ENCODE data around the gene FOXR1.
"Not testable (repeated sequence)": the region's sequence is repeated elsewhere in the genome, so short reads cannot be mapped to it uniquely, and the experiment has no call there.

FOXR1 gene

DNA sequence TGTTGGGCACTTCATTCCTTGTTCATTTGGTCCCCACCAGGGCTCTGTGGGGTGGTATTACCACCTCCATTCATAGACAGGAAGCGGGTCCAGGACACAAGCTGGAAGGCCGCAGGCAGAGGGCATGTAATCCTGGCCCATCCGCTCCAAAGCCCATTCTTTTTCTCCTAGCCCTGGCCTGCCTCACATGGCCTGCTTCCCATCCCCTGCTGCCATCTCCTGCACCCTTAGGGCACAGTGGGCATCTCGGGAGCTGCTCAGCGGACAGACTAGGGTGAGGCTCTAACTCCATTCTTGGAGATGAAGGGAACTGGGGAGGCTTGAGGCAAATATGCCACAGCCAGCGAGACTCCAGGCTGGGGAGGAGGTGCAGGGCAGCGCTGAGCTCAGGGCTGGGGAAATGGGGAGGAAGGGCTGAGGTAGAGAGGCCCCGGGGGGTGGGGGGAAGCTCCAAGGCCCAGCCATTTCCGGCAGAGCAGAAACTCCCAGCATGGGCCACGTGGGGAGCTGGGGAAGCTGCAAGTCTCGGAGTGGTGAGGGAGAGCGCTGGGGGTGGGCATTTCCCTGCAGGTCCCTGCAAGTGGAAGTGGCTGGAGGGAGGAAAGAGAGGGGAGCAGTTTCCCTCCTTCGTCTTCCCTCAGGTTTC, 31.5 kb upstream of the FOXR1 start:
- FAIRE-seq (no peak), DNase-seq (ENCODE audit: extremely low spot score, insufficient read length, low read depth) (no peak)

DNA sequence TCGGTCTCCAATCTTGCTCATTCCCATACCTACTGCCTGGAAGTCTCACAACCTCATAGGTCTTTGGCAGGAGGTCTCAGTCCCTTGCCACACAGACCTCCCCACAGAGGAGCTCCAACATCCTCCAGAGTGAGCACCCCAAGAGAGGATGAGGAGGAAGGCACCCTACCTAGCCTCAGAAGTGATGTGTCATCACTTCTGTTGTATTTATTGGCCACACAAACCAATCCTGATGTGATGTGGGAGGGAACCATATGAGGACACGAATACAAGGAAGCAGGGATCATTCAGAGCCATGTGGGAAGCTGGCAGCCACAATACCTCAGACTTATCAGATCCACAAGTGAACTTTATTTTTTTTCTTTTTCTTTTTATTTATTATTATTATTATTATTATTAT, 24.5 kb upstream of the FOXR1 start:
- FAIRE-seq (no peak), DNase-seq (ENCODE audit: extremely low spot score, insufficient read length, low read depth) (no peak)

DNA sequence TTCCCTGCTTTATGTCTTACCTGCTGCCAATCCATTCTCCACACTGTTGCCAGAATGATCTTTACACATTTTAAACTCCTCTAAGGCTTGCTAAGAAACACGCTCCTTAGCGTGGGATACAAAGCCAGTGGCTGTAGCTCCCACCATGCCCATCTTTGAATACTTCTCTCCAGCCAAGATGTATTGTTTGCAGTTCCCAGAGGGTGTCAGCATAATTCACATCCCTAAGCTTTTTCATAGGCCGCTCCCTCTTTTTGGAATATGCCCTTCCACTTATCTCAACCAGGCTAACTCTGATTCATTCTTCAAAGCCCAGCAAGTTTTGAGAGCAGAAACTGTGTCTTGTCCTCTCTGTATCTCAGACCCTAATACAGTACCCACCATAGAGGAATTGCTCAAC, 23.6 kb upstream of the FOXR1 start:
- DNase-seq (ENCODE audit: extremely low spot score, insufficient read length, low read depth) = no peak
- no peak for FAIRE-seq

DNA sequence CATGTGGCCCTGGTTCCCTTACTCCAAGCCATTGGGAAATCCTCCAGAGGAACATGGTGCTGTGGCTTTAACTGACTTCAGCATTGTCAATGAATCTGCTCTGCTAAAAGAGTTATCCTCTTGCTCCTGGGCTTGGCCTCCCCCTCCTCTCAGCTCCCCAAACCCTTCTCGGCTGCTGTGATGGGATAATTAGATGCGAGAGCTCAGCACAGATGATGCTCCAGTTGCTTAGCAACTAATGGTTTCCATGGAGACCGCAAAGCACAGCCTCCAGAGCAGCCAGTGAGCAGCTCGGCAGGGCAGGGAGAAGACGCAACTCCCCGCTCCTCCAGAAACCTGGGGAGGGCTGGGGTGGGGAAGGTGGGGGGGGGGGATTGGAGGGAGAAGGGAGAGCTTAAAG, 18.3 kb upstream of the FOXR1 start:
- FAIRE-seq = no peak
- DNase-seq (ENCODE audit: extremely low spot score, insufficient read length, low read depth) = no peak

DNA sequence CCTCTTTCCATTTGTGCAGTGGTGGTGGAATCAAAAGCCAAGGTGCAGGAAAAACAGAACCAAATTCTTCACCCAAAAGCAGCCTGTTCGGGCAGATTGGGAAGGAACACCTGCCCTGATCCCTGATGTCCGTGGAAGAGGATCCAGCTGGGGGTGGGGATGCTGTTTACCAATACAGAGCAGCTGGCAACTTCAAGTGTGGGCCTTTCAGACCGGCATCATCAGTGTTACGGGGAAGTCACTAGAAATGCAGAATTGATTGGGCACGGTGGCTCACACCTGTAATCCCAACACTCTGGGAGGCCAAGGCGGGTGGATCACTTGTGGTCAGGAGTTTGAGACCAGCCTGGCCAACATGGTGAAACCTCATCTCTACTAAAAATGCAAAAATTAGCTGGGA, 17.6 kb upstream of the FOXR1 start:
- DNase-seq (ENCODE audit: extremely low spot score, insufficient read length, low read depth); FAIRE-seq: not testable (repeated sequence)

DNA sequence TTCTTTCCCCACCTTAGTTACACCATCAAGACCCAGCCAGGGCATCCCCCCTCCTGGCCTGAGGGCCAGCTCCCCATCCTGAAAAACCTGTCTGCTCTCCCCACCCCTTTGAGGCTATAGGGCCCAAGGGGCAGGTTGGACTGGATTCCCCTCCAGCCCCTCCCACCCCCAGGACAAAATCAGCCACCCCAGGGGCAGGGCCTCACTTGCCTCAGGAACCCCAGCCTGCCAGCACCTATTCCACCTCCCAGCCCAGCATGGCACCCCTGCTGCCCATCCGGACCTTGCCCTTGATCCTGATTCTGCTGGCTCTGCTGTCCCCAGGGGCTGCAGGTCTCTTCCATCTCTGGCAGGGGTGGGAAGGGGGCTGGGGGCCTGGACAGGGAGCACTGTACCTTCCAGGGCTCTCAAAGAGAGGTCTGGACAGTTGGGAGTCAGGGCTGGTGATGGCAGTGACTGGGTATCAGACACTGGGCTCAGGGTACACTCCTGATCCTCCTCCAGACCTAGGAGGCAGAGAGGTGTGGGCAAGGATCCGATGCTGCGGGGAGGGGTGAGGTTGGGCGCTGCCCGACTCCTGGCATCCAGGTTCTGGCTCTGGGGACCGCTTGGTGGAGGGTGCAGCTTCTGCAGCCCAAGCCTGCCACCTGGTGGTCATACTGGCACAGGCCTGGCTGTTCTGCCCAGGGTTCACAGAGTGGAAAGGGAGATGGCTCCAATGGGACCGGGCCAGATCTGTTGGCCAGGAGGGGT, 15.3 kb upstream of the FOXR1 start, which contains the start of gene UPK2:
TSS of gene UPK2 (plus strand) at position 205 of the 753 bp plus-strand sequence. CDS start at position 258, 53 bp downstream.
- DNase-seq (ENCODE audit: extremely low spot score, insufficient read length, low read depth) (peak; percentile 92), FAIRE-seq (peak; percentile 91)

DNA sequence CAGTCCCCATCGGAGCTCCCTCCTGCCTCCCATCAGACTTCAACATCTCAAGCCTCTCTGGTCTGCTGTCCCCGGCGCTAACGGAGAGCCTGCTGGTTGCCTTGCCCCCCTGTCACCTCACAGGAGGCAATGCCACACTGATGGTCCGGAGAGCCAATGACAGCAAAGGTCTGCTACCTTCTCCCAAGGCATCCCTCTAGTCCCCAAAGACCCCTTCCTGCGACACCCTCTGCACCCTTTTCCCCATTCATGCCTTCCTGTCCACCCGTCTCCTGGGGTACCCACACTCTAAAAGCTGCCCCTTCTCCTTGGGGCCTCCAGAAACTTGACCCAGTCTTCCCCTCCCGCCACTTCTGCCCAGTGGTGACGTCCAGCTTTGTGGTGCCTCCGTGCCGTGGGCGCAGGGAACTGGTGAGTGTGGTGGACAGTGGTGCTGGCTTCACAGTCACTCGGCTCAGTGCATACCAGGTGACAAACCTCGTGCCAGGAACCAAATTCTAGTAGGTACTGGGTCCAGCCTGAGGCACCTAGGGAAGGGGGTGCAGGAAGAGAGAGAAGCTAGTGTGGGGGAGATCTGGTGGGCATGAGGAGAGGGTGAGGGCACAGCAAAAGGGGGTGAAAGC, 14.6 kb upstream of the FOXR1 start:
- no peak for DNase-seq (ENCODE audit: extremely low spot score, insufficient read length, low read depth)
- FAIRE-seq = no peak

DNA sequence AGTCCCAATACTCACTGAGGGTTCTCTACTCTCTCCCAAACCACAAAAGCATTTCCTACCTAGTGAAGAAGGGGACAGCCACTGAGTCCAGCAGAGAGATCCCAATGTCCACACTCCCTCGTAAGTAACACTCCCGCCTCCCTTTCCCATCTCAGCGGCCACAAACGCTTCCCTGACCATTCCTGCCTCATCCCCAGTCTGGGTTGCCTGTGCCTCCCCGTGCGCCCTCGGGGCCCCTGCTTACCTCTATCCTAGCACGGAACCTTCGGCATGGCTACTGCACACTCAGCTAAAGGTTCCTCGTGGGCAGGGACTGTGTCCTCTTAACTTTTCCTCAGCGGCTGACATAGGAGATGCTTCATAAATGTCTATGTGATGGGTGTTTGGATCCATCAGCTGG, 14.0 kb upstream of the FOXR1 start:
- DNase-seq (ENCODE audit: extremely low spot score, insufficient read length, low read depth) (no peak), FAIRE-seq (no peak)

DNA sequence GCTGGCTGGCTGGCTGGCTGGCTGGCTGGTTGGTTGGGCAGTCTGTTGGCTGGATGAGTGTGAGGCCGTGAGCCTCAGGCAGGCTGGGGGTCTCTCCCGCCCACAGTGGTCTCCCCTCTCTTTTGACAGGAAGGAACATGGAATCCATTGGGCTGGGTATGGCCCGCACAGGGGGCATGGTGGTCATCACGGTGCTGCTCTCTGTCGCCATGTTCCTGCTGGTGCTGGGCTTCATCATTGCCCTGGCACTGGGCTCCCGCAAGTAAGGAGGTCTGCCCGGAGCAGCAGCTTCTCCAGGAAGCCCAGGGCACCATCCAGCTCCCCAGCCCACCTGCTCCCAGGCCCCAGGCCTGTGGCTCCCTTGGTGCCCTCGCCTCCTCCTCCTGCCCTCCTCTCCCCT, 13.6 kb upstream of the FOXR1 start:
- no peak for DNase-seq (ENCODE audit: extremely low spot score, insufficient read length, low read depth)
- FAIRE-seq = no peak

DNA sequence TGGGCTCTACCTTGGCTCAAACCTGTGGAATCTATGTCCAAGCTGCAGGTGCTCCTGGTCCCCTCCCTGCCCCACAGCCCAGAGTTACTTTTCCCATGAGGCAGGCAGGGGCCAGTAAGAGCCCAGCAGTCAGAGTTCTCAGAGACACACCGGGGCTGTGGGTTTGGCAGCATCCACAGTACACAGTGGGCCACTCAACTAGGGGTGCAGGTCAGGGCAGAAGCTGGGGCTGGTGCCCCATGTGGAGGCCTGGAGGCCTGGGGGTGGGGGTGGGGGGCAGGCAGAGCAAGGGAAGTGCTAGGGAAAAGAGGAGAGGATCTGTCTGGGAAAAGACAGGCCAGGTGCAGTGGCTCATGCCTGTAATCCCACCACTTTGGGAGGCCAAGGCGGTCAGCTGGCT, 13.0 kb upstream of the FOXR1 start:
- FAIRE-seq = no peak
- DNase-seq (ENCODE audit: extremely low spot score, insufficient read length, low read depth) = no peak

DNA sequence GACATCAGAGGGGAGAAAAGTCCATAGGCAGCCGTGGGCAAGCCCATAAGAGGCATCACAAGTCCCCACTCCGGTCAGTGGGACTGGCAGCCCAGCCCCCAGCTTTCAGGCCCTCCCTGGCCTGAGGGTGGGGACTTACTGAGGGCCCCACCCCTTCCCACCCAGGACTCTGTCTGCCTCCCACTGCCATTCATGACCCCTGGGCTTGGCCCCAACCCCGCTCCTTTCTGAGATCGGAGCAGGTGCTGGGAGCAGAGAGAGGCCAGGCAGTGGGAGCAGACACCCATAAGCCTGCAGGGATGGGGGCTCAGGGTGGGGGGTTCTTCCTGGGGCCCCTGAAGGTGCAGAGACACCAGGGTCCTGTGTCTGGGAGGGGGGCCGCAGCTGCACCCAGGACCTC, 10.4 kb upstream of the FOXR1 start:
- no peak for DNase-seq (ENCODE audit: extremely low spot score, insufficient read length, low read depth)
- FAIRE-seq = no peak

DNA sequence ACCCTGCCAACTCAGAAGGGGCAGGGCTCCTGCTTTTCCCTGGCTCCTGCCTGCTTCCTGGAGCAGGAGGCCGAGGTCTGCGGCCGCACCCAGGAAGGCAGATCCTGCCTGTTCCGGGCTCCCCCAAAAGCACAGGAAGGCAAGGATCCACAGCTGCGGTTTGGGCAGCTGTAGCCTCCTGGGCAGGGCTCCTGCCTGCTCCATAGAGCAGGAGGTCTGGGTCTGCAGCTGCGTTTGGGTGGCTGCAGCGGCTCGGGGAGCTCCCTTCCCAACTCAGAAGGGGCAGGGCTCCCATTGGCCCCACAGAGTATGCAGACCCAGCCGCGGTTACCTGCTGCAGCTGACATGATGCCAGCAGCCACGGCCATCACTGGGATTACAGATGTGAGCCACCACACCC, 10.0 kb upstream of the FOXR1 start:
- FAIRE-seq = no peak
- no peak for DNase-seq (ENCODE audit: extremely low spot score, insufficient read length, low read depth)

DNA sequence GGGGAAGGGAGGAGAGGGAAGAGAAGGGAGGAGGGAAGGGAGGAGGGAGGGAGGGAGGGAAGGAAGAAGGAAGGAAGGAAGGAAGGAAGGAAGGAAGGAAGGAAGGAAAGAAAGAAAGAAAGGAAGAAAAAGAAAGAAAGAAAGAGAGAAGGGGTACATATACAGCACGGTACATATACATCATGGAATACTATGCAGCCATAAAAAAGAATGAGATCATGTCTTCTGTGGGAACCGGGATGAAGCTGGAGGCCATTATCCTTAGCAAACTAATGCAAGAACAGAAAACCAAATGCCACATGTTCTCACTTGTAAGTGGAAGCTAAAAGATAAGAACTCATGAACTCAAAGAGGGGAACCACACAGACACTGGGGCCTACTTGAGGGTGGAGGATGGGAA, 2.1 kb upstream of the FOXR1 start:
- not testable (repeated sequence) for DNase-seq (ENCODE audit: extremely low spot score, insufficient read length, low read depth); FAIRE-seq

DNA sequence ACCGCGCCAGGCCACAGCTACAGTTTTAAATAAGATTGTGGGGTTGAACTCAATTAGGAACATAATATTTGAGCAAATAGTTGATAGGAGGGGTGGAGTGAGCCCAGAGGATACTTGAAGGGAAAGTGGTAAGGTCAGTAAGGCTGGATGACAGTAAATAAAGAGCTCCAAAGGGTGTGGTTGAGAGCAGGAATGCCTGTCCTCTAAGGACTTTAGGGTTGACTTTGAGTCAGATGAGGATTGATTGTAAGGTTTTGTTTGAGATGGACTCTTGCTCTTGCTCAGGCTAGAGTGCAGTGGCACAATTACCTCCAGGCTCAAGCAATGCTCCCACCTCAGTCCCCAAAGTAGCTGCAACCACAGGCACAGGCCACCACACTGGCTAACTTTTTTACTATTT, 2.4 kb downstream of the FOXR1 start:
- FAIRE-seq = no peak

DNA sequence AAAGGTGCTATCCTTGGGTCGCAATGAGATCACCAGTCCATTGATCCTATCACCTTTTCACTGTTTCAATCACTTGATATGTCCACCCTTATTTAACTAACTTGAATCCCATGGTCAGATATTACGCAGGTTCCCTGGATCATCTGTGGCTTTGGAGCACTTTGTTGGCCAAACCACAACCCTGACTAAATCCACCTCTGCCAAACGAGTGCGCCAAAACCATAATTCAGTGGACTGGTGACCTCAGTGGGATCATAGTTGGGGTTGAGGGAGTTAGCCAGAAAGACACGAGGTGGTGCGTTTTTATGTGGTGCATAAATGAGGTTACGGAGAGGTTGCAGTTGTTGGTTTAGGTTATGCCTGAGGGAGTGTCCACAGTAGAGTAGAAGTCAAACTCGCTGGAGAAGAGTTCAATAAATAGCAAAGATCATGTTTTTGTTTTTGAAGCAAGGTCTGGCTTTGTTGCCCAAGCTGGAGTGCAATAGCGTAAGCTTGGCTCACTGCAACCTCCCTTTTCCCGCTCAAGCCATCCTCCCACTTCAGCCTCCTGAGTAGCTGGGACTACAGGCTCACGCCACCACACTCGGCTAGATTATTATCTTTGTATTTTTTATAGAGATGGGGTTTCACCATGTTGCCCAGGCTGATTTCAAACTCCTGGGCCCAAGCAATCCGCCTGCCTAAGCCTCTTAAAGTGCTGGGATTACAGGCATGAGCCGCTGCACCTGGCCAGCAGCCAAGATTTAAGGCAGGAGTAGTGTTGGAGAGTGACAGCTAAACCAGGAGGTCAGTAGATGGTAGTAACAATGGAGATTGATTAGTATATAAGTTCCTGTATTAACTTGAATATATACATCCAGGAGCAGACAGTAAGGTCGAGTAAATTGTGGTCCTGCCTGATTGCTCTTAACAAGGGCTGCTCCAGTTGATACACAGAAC, 4.5 kb downstream of the FOXR1 start:
- FAIRE-seq = no peak
- no peak for DNase-seq (ENCODE audit: extremely low spot score, insufficient read length, low read depth)

More for the DNA sequence above, 2.4 kb downstream of the FOXR1 start:
- DNase-seq (ENCODE audit: extremely low spot score, insufficient read length, low read depth) = no peak

DNA sequence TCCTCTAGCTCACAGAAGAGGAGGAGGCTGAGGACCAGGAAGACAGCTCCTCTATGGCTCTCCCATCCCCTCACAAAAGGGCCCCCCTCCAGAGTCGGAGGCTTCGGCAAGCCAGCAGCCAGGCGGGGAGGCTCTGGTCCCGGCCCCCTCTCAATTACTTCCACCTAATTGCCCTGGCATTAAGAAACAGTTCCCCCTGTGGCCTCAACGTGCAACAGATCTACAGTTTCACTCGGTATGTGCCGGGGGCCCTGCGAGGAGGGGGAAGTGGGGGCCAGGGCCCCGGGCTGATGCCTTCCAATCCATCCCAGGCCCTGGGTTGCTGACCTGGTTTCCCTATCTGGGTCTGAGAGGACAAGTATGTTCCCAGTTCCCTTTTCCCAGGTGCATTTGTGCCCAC, 7.9 kb downstream of the FOXR1 start:
- FAIRE-seq = no peak

DNA sequence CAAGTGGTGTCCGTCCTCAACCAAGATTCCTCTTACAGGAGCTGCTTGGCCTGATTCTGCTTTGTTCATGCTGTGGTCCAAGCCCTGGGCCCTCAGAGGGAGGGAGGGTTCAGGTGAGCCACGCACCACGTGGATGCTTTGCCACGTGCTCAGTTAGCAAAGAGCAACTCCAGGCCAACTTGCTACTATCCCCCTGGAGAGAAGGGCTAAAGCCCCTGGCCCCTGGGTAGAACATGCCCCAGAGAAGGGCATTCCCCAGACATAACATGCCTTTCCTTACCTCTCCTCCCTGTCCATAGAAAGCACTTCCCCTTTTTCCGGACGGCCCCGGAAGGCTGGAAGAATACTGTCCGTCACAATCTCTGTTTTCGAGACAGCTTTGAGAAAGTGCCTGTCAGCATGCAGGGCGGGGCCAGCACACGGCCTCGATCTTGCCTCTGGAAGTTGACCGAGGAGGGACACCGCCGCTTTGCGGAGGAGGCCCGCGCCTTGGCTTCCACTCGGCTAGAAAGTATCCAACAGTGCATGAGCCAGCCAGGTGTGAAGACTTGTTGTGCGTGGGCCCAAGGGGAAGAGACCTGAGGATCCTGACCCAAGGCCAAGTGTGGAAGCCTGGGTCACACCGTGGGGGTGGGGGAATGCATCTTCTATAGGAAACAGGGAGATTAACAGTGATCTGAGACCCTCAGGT, 8.8 kb downstream of the FOXR1 start:
- no peak for FAIRE-seq
- no peak for DNase-seq (ENCODE audit: extremely low spot score, insufficient read length, low read depth)

More for the DNA sequence above, 7.9 kb downstream of the FOXR1 start:
- DNase-seq (ENCODE audit: extremely low spot score, insufficient read length, low read depth) = no peak

DNA sequence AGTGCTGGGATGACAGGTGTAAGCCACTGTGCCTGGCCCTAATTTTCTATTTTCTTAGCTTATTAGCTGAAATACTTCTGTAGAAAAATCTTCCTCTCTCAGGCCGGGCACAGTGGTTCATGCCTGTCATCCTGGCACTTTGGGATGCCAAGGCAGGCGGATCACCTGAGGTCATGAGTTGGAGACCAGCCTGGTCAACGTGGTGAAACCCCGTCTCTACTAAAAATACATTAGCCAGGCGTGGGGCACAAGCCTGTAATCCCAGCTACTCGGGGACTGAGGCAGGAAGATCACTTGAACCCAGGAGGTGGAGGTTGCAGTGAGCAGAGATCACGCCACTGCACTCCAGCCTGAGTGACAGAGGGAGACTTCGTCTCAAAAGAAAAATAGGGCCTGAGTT, 12.8 kb downstream of the FOXR1 start:
- DNase-seq (ENCODE audit: extremely low spot score, insufficient read length, low read depth); FAIRE-seq: not testable (repeated sequence)

DNA sequence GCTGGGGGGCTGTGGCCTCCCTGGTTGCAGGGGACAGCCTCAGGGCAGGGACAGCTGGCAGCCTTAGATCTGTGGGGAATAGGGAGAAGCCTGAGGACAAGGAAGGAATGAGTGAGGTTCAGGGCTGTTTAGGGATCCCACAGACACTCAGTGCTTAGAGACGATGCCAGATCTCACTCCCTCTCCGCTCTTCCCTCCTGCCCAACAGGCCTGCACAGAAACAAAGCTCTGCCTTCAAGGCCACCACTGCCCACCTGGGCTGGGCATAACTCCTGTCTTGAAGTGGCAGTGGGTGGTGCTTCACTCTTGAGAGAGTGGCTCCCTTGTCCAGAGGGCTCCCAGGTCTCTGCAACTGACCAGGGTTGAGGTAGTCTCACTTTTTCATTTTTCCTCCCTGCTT, 13.3 kb downstream of the FOXR1 start:
- DNase-seq (ENCODE audit: extremely low spot score, insufficient read length, low read depth) (no peak), FAIRE-seq (no peak)

DNA sequence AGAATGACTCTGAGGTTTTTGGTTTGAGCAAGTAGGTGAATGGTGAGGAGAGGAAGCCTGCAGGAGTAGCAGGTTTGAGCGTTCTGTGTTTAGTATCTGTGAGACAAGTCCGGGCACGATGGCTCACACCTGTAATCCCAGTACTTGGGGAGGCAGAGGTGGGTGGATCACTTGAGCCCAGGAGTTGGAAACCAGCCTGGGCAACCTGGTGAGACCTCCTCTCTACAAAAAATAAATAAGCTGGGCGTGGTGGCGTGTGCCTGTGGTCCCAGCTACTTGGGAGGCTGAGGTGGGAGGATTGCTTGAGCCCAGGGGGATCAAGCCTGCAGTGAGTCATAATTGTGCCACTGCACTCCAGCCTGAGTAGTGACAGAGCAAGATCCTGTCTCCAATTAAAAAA, 16.7 kb downstream of the FOXR1 start:
- no peak for FAIRE-seq
- no peak for DNase-seq (ENCODE audit: extremely low spot score, insufficient read length, low read depth)
